ENCODE measurements around the gene NR1D2. TPM values are rescaled to one million over a fixed set of nuclear protein-coding genes. Genes with fewer than 3 reads are reported as not detected.

NR1D2 gene
- total RNA-seq, 4 donors from 2014 or later = 28.2 to 48.7 (median 40.5) TPM

DNA sequence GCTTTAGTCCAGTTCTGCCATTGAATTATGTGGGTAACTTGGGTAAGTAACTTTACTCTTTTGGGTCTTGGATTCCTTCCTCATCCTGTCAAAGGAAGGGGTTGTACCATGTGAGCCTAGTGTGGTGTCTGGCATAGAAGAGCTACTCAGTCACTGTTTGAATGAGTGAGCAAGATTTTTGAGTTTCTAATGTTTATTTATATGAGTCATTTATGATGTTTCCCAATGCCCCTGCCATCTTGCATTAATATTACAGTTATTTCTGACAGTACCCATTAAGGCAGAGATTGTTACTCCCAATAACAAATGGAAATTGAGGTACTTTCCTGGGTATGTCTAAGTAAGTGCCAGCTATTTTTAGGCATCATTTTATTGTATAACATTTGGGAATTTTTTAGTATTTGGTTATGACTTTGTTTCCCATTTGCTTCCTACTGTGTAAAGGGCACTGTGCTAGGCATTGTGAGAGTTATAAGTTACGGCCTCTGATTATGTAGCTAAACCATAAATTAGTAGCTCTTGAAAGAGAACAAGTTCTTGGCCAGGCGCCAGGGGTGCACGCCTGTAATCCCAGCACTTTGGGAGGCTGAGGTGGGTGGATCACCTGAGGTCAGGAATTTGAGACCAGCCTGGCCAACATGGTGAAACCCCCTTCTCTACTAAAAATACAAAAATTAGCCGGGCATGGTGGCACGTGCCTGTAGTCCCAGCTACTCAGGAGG is 23.5 kb downstream of the NR1D2 start:
- TF ChIP-seq, protein P1, sequence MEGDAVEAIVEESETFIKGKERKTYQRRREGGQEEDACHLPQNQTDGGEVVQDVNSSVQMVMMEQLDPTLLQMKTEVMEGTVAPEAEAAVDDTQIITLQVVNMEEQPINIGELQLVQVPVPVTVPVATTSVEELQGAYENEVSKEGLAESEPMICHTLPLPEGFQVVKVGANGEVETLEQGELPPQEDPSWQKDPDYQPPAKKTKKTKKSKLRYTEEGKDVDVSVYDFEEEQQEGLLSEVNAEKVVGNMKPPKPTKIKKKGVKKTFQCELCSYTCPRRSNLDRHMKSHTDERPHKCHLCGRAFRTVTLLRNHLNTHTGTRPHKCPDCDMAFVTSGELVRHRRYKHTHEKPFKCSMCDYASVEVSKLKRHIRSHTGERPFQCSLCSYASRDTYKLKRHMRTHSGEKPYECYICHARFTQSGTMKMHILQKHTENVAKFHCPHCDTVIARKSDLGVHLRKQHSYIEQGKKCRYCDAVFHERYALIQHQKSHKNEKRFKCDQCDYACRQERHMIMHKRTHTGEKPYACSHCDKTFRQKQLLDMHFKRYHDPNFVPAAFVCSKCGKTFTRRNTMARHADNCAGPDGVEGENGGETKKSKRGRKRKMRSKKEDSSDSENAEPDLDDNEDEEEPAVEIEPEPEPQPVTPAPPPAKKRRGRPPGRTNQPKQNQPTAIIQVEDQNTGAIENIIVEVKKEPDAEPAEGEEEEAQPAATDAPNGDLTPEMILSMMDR (IDR thresholded peaks at IDR 0.05; ENCODE audit: low read depth) = no peak

DNA sequence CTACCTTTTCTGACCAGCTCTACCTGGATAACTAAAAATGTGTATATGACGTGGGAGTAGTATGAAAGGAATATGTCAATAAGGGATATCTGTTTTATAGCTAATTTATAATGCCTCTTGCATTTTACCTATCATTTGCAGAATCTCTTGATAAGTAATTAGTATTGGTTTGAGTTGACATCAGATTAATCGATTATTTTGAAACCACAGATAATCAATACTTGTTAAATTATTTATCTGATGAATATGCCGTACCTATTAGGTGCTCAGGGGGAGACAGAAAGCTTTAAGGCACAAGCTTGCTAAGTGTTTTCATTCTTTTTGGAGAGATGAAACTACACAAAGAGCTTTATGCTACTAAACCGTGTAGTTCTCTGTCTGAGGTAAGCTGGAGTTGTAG is 24.3 kb downstream of the NR1D2 start:
- TF ChIP-seq, protein P1 (IDR thresholded peaks at IDR 0.05; ENCODE audit: low read depth) = no peak

DNA sequence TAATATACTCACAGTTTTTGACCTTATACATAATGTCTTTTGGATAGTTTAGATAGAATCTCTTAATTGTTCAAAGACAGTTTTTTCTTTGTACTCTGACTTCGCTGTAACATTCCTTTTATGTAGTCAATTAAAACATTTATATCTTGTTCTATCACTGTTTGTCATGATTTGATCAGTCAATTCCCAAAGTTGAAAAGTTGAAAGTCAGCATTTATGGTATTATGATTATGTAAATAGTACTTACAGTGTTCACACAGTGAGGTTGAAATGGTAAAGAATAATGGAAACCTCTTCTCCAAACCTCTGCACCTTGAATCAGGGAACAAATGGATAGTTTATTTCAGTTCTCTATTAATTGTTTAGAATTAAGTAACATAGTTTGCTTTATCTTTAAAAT is 26.6 kb downstream of the NR1D2 start:
- TF ChIP-seq, protein P1 (IDR thresholded peaks at IDR 0.05; ENCODE audit: low read depth) = no peak

DNA sequence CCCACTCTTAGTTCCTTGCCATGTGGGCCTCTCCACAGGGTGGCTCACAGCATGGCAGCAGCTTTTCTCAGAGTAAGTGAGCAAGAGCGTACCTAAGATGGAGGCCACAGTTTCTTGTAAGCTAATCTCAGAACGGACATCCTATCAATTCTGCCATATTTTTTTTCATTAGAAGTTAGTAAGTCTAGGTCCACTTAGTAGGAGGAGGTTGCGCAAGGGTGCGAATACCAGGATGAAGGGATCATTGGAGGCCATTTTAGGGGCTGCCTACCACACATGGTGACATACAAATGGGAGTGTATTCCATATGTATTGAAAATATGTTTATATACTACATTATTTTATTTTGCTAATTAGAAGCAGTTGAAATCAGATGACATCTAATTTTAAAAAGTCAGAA is 31.5 kb downstream of the NR1D2 start:
- TF ChIP-seq, protein P1 (IDR thresholded peaks at IDR 0.05; ENCODE audit: low read depth) = no peak

DNA sequence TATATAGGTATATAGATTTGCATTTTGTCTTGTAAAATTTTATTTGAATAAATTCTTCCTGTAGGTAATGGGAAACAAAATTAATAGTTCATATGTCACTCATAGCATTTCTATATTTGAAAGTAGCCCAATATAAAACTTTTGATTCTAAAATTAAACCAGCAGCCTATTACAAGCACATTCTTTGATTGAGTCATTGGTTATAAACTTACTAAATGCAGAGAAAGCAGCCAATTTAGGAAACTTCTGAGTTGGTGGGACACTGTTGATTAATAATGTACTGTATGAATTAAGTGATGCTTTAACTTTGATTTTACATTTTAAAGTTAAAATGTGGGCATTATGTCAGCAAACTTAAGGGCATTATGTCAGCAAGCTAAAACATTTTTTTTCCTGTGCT is 34.5 kb downstream of the NR1D2 start:
- TF ChIP-seq, protein P1 (IDR thresholded peaks at IDR 0.05; ENCODE audit: low read depth) = no peak

DNA sequence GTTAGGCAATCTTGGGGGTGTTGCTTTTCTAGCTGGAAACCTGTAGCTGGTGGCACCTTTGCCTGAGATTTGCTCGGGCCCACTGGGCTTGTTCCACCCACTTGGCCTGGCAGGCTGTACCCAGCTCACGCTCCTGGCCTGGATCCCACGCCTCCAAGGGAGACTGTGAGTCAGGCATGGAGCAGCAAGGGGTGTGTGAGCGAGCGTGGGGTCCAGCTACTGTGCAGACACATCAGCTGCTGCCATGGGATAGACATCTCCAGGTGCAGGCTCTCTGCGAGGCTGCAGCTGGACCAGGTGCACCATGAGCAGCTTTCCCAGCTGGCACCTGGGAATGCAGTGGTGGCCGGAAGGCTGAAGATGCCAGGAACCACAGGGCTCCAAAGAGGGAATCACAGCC is 36.0 kb downstream of the NR1D2 start:
- TF ChIP-seq, protein P1 (IDR thresholded peaks at IDR 0.05; ENCODE audit: low read depth) = no peak

DNA sequence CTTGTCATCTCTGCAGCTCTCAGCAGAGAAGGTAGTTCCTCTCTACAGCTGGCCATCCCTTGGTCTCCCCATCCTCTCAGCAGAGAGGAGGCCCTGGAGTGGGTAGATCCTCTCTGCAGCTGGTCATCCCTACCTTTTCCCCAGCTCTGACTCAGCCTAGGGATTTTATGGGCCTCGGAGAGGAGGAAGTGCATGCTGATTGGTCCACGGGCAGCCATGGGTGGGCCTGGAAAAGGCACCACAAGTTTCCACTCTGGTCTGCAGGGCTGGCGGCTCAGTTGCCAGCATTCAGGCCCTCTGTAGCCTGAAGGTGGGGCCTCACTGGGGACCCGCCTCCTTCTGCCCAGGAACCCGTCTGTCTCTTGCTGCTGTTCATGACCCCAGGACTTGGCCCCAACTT is 36.9 kb downstream of the NR1D2 start:
- TF ChIP-seq, protein P1 (IDR thresholded peaks at IDR 0.05; ENCODE audit: low read depth) = no peak

Measured in subcutaneous adipose tissue (tissue), 4 donors.